Urothelium cell line (cell line): ENCODE measurements around the gene UNC119B.
A peak's percentile ranks its signal among the peaks of the same experiment; 100 is the strongest.
"Not testable (repeated sequence)": the region's sequence is repeated elsewhere in the genome, so short reads cannot be mapped to it uniquely, and the experiment has no call there.

ENCODE experiments used
- DNase-seq: peaks from one replicate; pipeline ENCODE4 v3.0.0; 2011; ENCODE audit warnings: low spot score, mixed read lengths
- FAIRE-seq: peaks from 2 replicates; lab custom pipeline; 2011; peaks lifted over from hg19 to GRCh38; lab: Jason Lieb, UNC

Gene UNC119B

DNA sequence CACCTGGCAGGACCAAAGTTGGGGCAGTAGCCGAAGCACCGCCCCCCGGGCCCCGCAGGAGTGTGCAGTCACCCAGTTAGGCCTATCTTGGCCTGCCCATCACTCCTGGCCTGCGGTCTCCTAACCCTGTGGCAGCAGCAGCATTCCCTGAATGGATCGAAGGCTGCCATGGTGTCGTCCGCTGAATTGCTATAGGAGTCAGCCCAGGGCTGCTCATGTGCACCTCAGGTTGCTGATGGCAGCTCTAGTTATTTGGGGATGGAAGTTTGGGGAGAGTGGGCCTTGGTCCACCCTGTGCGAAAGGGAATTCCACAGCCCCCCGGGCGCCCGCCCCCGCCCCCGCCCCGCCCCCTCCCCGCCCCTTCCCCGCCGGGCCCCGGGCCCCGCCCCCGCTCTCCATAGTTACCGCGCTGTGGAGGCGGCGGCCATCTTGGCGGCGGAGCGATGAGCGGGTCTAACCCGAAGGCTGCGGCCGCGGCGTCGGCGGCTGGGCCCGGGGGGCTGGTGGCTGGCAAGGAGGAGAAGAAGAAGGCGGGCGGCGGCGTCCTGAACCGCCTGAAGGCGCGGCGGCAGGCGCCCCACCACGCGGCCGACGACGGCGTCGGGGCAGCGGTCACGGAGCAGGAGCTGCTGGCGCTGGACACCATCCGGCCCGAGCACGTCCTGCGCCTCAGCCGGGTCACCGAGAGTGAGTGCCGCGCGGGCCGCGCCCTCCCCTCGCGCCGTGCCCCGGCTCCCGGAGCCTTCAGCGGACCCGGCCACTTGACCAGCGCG lies at the start of gene UNC119B:
Gene UNC119B, plus strand, starts transcription at position 428 of the 774 bp plus-strand sequence. Its CDS starts 17 bp downstream, at position 445.
- FAIRE-seq (no peak), DNase-seq (peak; percentile 87)

DNA sequence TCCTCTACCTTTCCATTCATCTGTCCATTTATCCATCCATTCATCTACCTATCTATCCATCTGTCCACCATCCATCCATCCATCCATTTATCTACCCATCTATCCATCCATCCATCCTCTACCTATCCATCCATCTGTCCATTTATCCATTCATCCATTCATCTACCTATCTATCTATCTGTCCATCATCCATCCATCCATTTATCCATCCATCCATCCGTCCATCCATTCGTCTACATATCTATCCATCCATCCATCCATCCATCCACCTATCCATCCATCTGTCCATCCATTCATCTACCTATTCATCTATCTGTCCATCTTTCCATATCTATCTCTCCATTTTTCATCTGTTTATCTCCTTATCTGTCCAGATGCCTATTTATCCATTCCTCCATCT lies 48.8 kb upstream of the UNC119B start:
- FAIRE-seq (no peak), DNase-seq (no peak)

GRCh38 chr12:120662879-120663278 lies 47.4 kb upstream of the UNC119B start:
- DNase-seq = no peak
- FAIRE-seq = no peak

- DNase-seq (no peak), FAIRE-seq (no peak)
Observed at GRCh38 chr12:120663741-120664140, 46.5 kb upstream of the UNC119B start.

DNA sequence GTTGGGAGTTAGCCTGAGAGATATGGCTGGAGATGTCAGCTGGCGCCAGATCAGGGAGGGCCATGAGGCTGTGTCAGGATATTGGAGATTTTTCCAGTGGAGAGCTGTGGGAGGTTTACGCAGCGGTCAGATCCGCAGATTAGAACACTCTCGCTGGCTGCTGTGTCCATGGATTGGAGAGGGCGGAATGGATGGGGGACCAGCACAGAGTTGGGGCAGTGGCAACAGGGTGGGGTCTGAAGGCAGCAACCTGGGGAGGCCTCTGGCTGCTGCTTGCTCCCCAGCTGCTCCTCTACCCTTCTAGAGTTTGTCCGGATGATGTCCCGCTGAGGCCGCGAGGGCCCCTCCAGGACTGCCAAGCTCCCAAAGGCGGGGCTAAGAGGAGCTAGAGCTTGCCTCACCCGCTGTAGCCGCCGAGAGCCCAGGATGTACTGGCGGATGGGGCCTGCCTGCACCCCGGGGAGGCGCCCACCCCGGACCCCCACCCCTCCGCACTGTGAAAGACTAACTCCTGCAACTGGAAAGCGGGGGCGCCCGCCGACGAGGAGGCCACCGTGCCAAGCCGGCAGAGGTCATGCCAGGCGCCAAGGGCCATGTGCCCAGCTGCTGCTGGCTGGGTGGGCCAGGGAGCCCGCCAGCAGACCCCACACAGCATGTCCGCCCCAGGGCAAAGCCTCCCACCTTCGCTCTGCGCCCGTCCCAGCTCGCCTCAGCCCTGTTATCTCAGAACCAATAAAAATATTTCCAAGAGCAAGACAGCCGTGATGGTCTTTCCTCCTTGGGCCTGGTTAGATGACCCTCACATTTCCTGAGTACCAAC lies 43.5 kb upstream of the UNC119B start:
- DNase-seq (no peak), FAIRE-seq (no peak)

GRCh38 chr12:120668091-120668867 lies 42.0 kb upstream of the UNC119B start:
- FAIRE-seq (no peak), DNase-seq (no peak)

GRCh38 chr12:120668868-120669840 lies 41.1 kb upstream of the UNC119B start:
- FAIRE-seq (no peak), DNase-seq (peak; percentile 27)

DNA sequence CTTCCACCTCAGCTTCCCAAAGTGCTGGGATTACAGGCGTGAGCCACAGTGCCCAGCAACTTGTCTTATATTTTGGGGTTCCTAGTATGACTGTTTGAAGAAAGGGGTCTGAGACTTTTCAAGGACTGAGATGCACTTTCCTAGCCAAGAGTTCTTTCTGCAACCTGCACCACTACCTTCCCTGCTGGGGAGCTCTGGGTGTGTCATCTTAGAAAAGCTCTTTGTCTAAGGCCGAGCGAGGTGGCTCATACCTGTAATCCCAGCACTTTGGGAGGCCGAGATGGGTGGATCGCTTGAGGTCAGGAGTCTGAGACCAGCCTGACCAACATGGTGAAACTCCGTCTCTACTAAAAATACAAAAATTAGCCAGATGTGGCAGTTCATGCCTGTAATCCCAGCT lies 40.0 kb upstream of the UNC119B start:
- FAIRE-seq, DNase-seq: not testable (repeated sequence)

- no peak for FAIRE-seq
- DNase-seq = no peak
Observed at GRCh38 chr12:120670667-120671066, 39.6 kb upstream of the UNC119B start.

DNA sequence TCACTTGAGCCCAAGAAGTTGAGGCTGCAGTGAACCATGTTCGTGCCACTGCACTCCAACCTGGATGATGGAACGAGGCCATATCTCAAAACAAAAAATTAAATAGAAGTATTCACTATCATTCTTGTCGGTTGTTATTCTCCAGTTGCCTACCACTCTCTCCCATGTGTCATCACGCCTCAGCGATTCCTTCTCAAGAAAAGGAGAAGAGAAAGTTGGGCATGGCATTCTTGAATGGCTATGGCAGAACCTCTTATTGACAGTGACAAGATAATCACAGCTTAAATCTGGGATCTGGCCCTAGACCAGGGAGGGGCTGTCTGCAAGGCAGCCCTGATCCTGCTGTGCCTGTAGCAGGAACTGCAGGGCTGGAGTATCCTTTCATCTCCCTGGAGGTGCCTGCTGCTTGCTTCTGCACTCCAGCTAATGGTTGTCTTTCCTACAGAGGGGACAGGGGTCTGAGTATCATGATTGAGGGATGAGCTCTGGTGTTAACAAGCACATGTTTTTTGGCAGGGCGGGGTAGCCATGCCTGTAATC lies 36.1 kb upstream of the UNC119B start:
- DNase-seq (no peak), FAIRE-seq (no peak)

GRCh38 chr12:120677765-120678473 lies 32.3 kb upstream of the UNC119B start:
- peak; percentile 82 for DNase-seq

DNA sequence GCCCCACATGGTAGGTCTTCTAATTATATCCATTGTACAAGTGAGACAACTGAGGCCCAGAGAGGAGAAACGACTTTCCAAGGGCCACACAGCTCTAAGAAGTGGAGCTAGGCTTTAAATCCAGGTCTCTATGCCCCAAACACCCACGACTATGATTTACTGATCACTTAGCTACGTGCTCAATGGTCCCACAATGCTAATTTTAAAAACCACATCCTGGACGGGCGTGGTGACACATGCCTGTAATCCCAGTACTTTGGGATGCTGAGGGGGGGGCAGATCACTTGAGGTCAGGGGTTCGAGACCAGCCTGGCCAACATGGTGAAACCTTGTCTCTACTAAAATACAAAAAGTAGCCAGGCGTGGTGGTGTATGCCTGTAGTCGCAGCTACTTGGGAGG lies 31.7 kb upstream of the UNC119B start:
- FAIRE-seq (no peak), DNase-seq (peak; percentile 25)

More at GRCh38 chr12:120677765-120678473, 32.3 kb upstream of the UNC119B start:
- peak; percentile 66 for FAIRE-seq

GRCh38 chr12:120680165-120680738 lies 30.0 kb upstream of the UNC119B start:
- DNase-seq = no peak

GRCh38 chr12:120684523-120684932 lies 25.7 kb upstream of the UNC119B start:
- DNase-seq = no peak
- no peak for FAIRE-seq

More at GRCh38 chr12:120680165-120680738, 30.0 kb upstream of the UNC119B start:
- no peak for FAIRE-seq

- FAIRE-seq (no peak), DNase-seq (no peak)
Observed at GRCh38 chr12:120685522-120685921, 24.7 kb upstream of the UNC119B start.

DNA sequence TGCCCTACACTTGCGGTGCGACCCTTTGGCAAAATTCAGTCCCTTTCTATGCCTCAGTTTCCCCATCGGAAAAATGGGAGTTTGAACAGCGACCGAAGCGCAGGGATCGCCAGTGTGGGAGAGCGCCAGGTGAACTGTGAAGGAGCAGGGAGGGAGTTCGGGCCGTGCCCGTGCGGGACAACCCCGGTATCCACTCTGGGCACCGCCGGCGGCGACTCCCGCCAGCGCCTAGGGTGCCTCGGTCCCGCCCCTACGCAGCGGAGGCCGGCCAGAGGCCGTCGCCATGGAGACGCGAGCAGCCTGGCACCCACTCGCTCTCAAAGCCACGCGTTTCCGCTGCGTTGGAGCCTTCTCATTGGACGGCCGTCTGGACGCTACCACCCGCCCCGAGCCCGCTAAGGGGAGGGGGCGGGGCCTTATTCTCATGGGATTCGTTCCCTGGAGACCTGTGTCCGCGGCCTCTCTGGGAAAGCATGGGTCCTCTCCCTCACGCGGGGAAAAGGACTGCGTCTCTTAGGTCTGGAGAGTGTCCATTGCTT lies 24.0 kb upstream of the UNC119B start:
- DNase-seq (peak; percentile 97), FAIRE-seq (peak; percentile 48)

DNA sequence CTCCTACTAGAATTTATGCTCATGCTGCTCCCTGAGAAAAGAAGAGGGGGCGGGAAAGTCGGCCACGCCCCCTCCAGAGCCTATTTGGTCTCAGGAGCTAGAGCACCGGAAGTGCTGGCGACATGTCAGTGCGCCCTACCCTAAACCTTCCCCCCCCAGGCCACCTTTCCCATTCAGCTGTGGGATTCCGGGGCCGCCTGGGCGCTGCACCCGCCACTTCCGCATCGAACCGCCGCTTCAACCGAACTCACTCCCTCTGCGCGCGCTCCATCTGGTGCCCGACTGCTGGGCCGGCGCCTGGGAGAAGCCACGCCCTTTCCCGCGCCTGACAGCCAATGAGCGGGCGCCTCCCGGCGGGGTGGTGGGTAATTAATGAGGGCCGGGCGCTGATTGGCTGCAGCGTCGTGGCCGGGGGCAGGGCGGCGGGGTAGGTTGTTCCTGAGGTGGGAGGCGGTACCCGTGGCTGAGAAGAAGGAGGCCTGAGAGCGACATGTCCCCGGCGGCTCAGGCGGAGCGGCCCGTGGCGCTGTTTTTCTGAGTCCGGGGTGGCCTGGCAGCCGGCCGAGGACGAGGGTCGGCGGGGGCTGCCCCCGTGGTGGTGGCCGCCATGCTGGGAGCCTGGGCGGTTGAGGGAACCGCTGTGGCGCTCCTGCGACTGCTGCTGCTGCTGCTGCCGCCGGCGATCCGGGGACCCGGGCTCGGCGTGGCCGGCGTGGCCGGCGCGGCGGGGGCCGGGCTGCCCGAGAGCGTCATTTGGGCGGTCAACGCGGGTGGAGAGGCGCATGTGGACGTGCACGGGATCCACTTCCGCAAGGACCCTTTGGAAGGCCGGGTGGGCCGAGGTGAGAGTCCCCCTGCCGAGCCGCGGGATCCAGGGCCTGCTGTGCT lies 23.3 kb upstream of the UNC119B start, which contains the start of gene MLEC:
Gene MLEC, plus strand, starts transcription at position 460 of the 888 bp plus-strand sequence. Its CDS starts 148 bp downstream, at position 608.
- FAIRE-seq (no peak), DNase-seq (peak; percentile 99)
